ENCODE measurements around the gene AQP2. TPM values are rescaled to one million over a fixed set of nuclear protein-coding genes. Genes with fewer than 3 reads are reported as not detected.
A peak's percentile ranks its signal among the peaks of the same experiment; 100 is the strongest.

Gene AQP2
- total RNA-seq, 2 donors from 2014 or later, result 2.7 TPM; not detected in 1

GRCh38 chr12:49956663-49957569, 6.4 kb downstream of the AQP2 start:
- Histone ChIP-seq H3K36me3 (no peaks in the 10 kb centered on the region), H3K27ac (no peak overlapping the region), H3K4me3 (no peak overlapping the region), H3K27me3 (replicated peaks; ENCODE audit: insufficient read depth) (no peaks in the 10 kb centered on the region), H3K9me3 (no peaks in the 10 kb centered on the region), H3K4me1 (replicated peaks) (peaks cover 3% of the 10 kb centered on the region)
- DNase-seq (ENCODE audit: low spot score), result no peak
- TF ChIP-seq POLR2AphosphoS5 (IDR thresholded peaks at IDR 0.05) (no peak), CTCF (IDR thresholded peaks at IDR 0.05) (no peak), POLR2A (IDR thresholded peaks at IDR 0.05) (no peak)
- intact Hi-C loops (cut with DNase I), result no loop called here
- WGBS, result 92% methylated on average over 6 of the region's 6 CpGs

GRCh38 chr12:49957570-49957967, 7.0 kb downstream of the AQP2 start:
- no peak for TF ChIP-seq POLR2A (IDR thresholded peaks at IDR 0.05)
- no peak for TF ChIP-seq POLR2AphosphoS5 (IDR thresholded peaks at IDR 0.05)
- TF ChIP-seq CTCF (IDR thresholded peaks at IDR 0.05), result no peak
- Histone ChIP-seq H3K4me1 (replicated peaks) (peaks cover 3% of the 10 kb centered on the region), H3K27me3 (replicated peaks; ENCODE audit: insufficient read depth) (no peaks in the 10 kb centered on the region), H3K27ac (no peak overlapping the region), H3K36me3 (no peaks in the 10 kb centered on the region), H3K4me3 (no peak overlapping the region), H3K9me3 (no peaks in the 10 kb centered on the region)
- no peak for DNase-seq (ENCODE audit: low spot score)
- intact Hi-C loops (cut with DNase I), result no loop called here

GRCh38 chr12:49959685-49960473, 9.3 kb downstream of the AQP2 start:
- Histone ChIP-seq H3K4me1 (replicated peaks) (peaks cover 3% of the 10 kb centered on the region), H3K27me3 (replicated peaks; ENCODE audit: insufficient read depth) (no peaks in the 10 kb centered on the region), H3K27ac (no peak overlapping the region), H3K4me3 (no peak overlapping the region), H3K9me3 (no peaks in the 10 kb centered on the region), H3K36me3 (no peaks in the 10 kb centered on the region)
- TF ChIP-seq POLR2AphosphoS5 (IDR thresholded peaks at IDR 0.05) (peak; percentile 12), POLR2A (IDR thresholded peaks at IDR 0.05) (no peak)
- intact Hi-C loops (cut with DNase I), result no loop called here
- DNase-seq (ENCODE audit: low spot score), result peak; percentile 57
- 42% methylated on average over 11 of the region's 11 CpGs for WGBS

- intact Hi-C loops (cut with DNase I), result no loop called here
- Histone ChIP-seq H3K4me1 (replicated peaks) (peaks cover 3% of the 10 kb centered on the region), H3K4me3 (no peak overlapping the region), H3K27me3 (replicated peaks; ENCODE audit: insufficient read depth) (no peaks in the 10 kb centered on the region), H3K36me3 (no peaks in the 10 kb centered on the region), H3K27ac (no peak overlapping the region), H3K9me3 (no peaks in the 10 kb centered on the region)
- TF ChIP-seq POLR2AphosphoS5 (IDR thresholded peaks at IDR 0.05) (no peak), POLR2A (IDR thresholded peaks at IDR 0.05) (no peak), CTCF (IDR thresholded peaks at IDR 0.05) (no peak)
- no peak for DNase-seq (ENCODE audit: low spot score)
- 71% methylated on average over 13 of the region's 13 CpGs for WGBS
Measured at GRCh38 chr12:49960474-49961110, 10.1 kb downstream of the AQP2 start.

Measured in prostate gland (tissue), 2 donors.